ENCODE results near the gene TVP23C.
"Not testable (repeated sequence)": the region's sequence is repeated elsewhere in the genome, so short reads cannot be mapped to it uniquely, and the experiment has no call there.

Gene TVP23C

GRCh38 chr17:15526292-15527218 lies 36.7 kb downstream of the TVP23C start:
- DNase-seq, result not testable (repeated sequence)

GRCh38 chr17:15524990-15525985 lies 38.0 kb downstream of the TVP23C start:
- not testable (repeated sequence) for DNase-seq

- DNase-seq, result no peak
Measured at GRCh38 chr17:15516150-15516549, 47.1 kb downstream of the TVP23C start.

GRCh38 chr17:15514469-15514868 lies 48.8 kb downstream of the TVP23C start:
- DNase-seq, result no peak

GRCh38 chr17:15513856-15514459 lies 49.3 kb downstream of the TVP23C start:
- DNase-seq, result no peak

GRCh38 chr17:15513058-15513791 lies 50.1 kb downstream of the TVP23C start:
- no peak for DNase-seq

GRCh38 chr17:15512071-15512709 lies 51.1 kb downstream of the TVP23C start:
- no peak for DNase-seq

- DNase-seq, result no peak
Measured at GRCh38 chr17:15511142-15511541, 52.1 kb downstream of the TVP23C start.

GRCh38 chr17:15510361-15510760 lies 52.9 kb downstream of the TVP23C start:
- DNase-seq, result no peak

GRCh38 chr17:15509095-15509494 lies 54.2 kb downstream of the TVP23C start:
- no peak for DNase-seq

GRCh38 chr17:15508466-15508865 lies 54.8 kb downstream of the TVP23C start:
- DNase-seq, result no peak

- no peak for DNase-seq
Measured at GRCh38 chr17:15507896-15508295, 55.4 kb downstream of the TVP23C start.

GRCh38 chr17:15507001-15507400 lies 56.3 kb downstream of the TVP23C start:
- no peak for DNase-seq

GRCh38 chr17:15505708-15506107 lies 57.6 kb downstream of the TVP23C start:
- DNase-seq, result not testable (repeated sequence)

- no peak for DNase-seq
Measured at GRCh38 chr17:15503731-15504130, 59.6 kb downstream of the TVP23C start.

GRCh38 chr17:15502369-15503112 lies 60.7 kb downstream of the TVP23C start:
- peak; percentile 64 for DNase-seq

- no peak for DNase-seq
Measured at GRCh38 chr17:15501793-15502192, 61.5 kb downstream of the TVP23C start.

- no peak for DNase-seq
Measured at GRCh38 chr17:15501282-15501681, 62.0 kb downstream of the TVP23C start.

GRCh38 chr17:15498107-15498506 lies 65.2 kb downstream of the TVP23C start:
- DNase-seq, result no peak

- no peak for DNase-seq
Measured at GRCh38 chr17:15496735-15497670, 66.3 kb downstream of the TVP23C start.

All from activated naive CD4-positive, alpha-beta T cell treated with Interleukin-2 at 50 U/mL for 16 hours (primary cell).